Measurements from ENCODE around the gene GPRC5B.

GPRC5B gene

DNA sequence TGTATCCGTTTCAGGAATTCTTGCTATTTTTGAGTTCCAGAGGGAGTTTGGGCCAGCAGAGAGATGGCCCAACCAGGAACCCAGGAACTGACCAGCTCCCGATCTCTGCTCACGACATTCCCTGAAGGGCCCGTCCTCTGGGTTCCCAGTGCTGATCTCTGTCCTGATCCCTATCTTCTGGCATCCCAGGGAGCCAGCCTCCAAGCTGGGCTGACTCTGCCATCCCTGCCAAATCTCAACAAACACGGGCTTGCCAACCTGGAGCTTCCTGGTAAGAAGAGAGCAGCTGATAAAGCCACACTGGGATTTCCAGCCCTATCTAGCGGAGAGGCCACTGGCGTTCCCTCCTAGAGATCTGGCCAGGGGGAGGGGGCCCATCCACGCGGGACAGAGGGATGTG, 16.2 kb downstream of the GPRC5B start:
- DNase-seq, result no peak

- DNase-seq, result no peak
Observed at GRCh38 chr16:19864566-19864965, 20.1 kb downstream of the GPRC5B start.

GRCh38 chr16:19863990-19864389, 20.7 kb downstream of the GPRC5B start:
- DNase-seq, result no peak

DNA sequence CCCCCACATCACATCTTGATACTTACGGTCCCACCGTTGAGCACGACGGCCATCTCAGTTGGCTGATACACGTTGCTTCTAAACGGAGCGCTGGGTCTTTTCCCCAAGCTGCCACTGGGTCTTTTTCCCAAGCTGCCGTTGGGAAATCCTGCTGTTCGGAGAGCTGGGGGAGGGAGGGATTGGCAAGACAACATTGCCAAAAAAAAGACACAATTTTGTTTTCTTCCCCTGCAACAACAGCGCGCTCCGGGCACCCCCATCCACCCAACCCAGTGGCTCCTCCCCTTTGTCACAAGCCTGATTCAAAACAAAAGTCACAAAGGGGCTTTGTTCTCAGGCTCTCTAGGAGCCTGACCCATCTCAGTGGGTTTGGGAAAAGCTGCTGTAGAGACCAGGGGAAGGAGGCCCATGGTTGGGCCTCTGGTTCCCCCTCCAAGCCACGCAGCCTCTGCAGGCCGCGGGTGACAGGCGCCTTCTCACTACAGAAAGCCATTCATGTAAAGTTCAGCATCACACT, 22.8 kb downstream of the GPRC5B start:
- no peak for DNase-seq

GRCh38 chr16:19861133-19861532, 23.5 kb downstream of the GPRC5B start:
- no peak for DNase-seq

DNA sequence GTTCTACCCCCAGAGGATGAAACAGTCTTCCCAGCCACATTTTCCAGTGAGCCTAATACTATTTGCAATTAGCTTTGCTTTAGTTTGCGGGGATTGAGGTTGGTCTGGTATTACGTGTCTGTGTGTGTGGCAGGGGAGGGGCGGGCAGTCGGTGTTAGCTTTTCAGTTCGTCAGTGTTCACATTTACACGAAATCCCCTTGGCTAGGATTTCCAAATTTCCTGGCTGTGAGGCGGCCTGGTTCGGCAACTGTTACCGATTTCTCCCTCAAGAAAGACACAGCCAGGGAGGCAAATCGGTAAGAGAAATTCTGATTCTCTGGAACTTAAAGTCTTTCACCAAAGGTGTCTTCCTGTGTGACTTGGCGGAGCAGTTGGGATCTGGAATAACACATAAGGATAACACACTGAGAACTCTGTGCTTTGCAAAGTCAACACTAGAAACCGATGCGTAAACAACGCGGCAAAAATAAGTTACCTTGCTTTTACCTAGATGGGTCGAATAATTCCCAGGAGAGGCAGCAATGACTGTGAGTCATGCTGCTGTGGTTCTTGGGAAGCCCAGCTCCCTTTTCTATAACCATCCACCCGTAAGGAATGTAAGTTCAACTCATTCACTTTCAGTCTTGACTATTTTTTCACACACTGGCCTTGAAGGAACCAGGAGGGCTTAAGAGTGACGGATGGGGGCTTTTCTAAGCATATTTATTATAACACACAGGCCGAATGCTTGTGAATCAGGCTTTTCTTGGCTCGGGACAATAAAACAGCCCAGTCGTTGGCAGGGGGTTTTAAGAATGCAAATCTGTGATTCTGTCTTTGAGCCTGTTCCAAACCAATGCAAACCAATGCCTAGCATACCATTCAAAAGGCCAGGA, 24.2 kb downstream of the GPRC5B start:
- no peak for DNase-seq

DNA sequence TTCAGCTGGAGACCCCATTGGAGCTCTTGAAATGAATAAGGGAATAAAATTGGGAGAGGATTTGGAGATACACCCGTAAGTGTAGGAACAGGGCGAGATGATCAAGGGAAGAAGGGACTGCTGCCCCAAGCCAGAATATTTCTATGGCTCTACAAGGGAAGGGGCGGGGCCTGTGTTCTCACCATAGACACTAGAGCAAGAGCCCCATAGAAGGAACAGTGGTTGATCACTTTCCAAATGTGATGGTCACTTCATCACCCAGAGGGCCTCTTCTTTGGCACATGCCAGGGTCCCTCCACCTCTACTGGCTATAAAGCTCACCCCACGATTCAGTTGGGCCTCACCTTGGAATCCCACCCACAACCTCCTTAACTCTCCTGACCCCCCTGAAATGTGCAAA, 25.0 kb downstream of the GPRC5B start:
- DNase-seq, result no peak

GRCh38 chr16:19859166-19859565, 25.5 kb downstream of the GPRC5B start:
- DNase-seq, result no peak

DNA sequence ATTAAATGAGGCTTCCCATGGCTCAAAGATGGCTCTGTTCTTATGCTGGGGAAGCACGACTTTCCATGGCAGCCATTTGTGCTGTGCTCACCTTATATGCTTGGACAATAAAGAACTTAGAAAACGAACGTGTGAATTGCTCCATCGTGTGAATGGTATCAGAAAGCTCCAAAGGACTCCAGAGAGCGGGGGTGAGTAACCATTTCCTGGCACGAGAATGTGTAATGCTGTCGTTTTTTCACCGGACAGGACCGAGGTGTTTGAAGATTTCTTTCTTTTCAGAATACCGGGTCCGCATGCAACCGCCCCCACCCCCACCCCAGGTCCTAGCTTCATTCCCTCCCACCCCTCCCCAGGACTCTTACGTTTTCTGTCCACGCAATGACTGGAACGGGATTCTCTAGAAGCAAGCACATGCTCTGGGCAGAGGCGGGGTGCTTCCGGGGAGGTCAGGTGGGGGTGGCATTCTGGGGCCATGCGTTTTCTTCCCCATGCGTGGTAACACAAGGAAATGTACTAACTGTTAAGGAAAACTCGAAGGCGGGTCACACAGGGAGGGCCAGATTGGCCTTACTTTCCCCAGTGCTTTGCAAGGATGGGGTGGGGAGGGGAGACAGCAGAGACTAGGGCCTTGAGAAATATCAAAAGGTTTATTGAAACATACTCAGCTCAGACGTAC, 26.2 kb downstream of the GPRC5B start:
- DNase-seq, result no peak

- no peak for DNase-seq
Observed at GRCh38 chr16:19857593-19858339, 26.9 kb downstream of the GPRC5B start.

DNA sequence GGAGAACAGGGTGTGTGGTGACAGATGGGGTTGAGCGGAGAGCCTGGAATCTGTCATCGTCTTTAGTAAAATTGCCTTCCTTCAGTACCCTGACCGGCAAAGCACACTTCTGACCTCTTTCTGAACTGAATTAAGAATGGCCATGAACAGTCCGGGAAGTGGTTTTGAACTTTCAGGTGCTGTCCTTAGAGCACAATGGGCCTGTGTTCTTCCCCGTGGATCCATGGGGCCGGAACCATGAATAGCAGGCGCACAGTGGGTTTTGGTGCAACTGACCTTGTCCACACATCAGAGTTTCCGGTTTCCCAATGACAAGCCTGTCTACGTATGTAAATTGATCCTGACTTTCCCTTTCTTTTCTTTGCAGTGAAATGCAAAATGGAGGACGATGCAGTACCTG, 28.5 kb downstream of the GPRC5B start:
- DNase-seq, result no peak

DNA sequence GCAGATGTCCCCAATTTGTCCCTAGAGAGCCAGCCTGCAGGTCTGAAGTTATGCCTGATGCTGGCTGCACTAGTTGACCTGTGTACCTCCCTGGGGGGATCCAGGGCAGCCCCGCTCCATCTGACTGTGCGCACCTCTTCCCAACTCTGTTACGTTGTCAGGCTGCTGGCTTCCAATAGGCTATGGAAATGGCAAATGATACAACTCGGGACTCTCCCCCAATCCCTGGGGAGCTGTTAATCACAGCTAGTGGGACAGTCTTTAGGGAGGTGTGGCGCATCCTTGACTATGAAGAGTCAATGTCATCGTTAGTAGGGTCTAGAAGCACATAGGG, 30.1 kb downstream of the GPRC5B start:
- DNase-seq, result no peak

DNA sequence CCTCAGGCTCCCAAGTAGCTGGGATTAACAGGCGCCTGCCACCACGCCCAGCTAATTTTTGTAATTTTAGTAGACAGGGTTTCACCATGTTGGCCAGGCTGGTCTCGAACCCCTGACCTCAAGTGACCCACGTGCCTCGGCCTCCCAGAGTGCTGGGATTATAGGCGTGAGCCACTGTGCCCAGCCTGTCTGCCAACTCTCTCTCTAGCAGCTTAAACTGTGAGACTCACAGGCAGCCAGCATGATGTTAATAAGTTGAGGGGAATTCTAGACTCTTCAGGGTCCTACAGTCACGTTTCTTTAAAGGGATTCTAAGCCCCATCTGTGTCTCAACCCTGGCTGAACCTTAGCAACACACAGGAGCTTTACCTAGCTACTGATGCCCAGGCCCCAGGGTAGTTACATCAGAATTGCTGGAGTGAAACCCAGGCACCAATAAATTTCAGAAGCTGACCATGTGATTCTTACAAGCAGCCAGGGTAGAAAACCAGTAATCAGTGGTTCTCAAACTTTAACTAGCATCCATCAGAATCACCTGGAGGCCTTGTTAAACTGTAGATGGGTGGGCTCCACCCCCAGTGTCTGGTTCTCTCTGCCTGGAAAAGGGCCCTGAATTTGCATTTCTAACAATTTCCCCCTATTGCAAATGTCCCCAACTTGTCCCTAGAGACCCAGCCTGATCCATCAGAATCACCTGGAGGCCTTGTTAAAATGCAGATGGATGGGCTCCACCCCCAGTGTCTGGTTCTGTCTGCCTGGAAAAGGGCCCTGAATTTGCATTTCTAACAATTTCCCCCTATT, 30.7 kb downstream of the GPRC5B start:
- DNase-seq, result no peak

DNA sequence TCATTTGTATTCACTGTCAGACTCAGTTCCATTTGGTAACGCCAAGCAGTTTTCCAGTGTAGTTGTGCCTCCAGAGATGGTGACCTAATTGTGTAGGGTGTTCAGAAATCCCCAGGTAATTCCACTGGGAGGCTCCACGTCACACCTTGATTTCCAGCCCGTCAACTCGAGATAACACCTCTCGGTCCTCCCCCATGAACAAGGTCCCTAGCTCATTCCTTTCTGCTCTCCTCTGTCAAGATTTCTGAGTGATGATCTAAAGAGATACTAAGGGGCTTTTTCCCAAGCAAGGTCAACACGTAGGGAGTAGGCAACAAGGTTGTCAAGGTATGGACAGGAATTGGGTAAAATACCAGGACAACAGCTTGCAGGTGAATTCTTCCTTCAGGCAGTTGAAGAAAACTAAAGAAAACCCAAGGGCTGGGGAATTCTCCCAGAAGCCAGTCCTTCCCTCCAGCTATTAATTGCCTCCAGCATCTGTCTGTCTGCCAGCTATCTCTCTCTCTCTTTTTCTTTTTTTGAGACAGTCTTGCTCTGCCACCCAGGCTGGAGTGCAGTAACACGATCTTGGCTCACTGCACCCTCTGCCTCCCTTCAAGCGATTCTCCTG, 31.4 kb downstream of the GPRC5B start:
- no peak for DNase-seq

- no peak for DNase-seq
Observed at GRCh38 chr16:19851476-19851875, 33.2 kb downstream of the GPRC5B start.

GRCh38 chr16:19850131-19850817, 34.4 kb downstream of the GPRC5B start:
- no peak for DNase-seq

DNA sequence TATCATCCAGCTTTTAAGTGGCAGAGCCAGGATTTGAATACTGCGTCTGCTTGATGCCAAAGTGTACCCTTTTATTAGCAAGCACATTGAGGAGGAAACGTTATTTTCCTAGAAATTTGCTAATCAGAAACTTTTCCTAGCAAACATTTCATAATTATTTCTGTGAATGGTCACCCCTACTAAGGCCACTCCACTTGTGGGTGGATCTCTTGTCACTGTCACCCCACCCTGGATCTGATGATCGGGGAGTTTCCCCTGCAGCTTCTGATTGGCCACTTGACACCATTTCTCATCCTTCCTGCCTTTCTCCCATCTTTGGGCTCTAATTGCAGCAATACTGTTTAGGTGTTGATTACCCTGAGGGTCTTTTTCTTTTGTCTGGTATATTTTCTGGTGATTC, 35.9 kb downstream of the GPRC5B start:
- DNase-seq, result no peak

DNA sequence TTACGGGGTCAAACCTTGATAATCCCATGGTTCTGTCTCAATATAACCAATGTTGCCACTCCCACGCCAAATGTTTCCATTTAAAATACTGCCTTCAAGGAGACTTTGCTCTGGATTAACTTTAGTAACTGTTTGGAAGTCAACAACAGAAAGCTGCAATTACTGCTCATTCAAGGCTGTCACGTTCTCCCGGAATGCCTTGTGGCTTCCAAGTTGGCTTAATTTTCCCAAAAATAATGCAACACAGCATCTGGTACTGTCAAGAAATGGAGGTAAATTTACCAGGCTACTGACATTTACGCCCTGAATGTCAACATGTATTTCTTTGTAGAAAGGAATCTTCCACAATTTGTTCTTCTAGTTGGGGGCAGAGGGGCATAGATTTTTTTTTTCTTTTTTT, 38.2 kb downstream of the GPRC5B start:
- no peak for DNase-seq

DNA sequence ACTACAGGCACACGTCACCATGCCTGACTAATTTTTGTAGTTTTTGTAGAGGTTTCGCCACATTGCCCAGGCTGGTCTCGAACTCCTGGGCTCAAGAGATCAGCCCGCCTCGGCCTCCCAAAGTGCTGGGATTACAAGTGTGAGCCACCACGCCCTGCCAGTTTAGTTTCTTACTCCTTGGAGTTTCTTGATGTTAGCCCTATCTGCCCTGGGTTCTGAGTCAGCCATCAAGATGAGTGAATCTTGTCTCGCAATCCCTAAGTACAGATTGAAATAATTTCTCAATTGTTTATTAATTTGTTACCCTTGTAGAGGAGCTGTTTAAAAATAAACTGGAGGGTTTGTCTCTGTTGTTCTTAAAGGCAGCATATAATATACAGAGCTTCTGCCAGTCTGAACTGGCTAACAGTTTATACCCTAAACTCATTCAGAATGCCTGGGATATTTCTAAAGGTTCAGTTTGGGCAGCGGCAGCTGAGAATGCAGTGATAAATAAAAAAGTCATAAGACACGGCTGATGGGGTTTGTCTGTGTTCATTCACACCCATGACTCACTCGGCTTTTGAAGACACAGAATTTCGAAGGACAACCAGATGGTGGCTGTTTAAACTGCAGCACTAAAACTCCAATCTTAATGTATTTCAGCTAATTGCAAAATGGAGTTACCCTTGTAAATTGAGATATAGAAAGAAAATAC, 39.6 kb downstream of the GPRC5B start:
- DNase-seq, result no peak

GRCh38 chr16:19843371-19843770, 41.3 kb downstream of the GPRC5B start:
- no peak for DNase-seq
